HG02981 (cell line): Measurements from ENCODE around the gene SUSD1.
"Not testable (repeated sequence)": the region's sequence is repeated elsewhere in the genome, so short reads cannot be mapped to it uniquely, and the experiment has no call there.

Source experiments
- ATAC-seq: cut with Tn5 transposase; IDR thresholded peaks from one replicate; pipeline ENCODE4 v1.9.1; 2021; ENCODE audit warnings: mild to moderate bottlenecking, moderate library complexity; ENCODE audit not compliant: unreplicated experiment

SUSD1 gene

GRCh38 chr9:112104401-112104800 is 70.7 kb downstream of the SUSD1 start:
- ATAC-seq, result no peak

GRCh38 chr9:112103405-112103804 is 71.7 kb downstream of the SUSD1 start:
- ATAC-seq, result no peak

GRCh38 chr9:112097712-112098688 is 77.1 kb downstream of the SUSD1 start:
- ATAC-seq, result no peak

GRCh38 chr9:112094948-112095681 is 80.0 kb downstream of the SUSD1 start:
- ATAC-seq, result no peak

- no peak for ATAC-seq
Measured at GRCh38 chr9:112094241-112094640, 80.9 kb downstream of the SUSD1 start.

GRCh38 chr9:112093870-112094216 is 81.3 kb downstream of the SUSD1 start:
- no peak for ATAC-seq

- ATAC-seq, result no peak
Measured at GRCh38 chr9:112093147-112093869, 81.8 kb downstream of the SUSD1 start.

GRCh38 chr9:112091810-112092209 is 83.3 kb downstream of the SUSD1 start:
- ATAC-seq, result no peak

- ATAC-seq, result no peak
Measured at GRCh38 chr9:112087506-112087905, 87.6 kb downstream of the SUSD1 start.

- no peak for ATAC-seq
Measured at GRCh38 chr9:112086627-112087026, 88.5 kb downstream of the SUSD1 start.

- no peak for ATAC-seq
Measured at GRCh38 chr9:112084907-112085306, 90.2 kb downstream of the SUSD1 start.

GRCh38 chr9:112084334-112084733 is 90.8 kb downstream of the SUSD1 start:
- no peak for ATAC-seq

GRCh38 chr9:112081918-112082729 is 93.0 kb downstream of the SUSD1 start:
- no peak for ATAC-seq

GRCh38 chr9:112080831-112081542 is 94.1 kb downstream of the SUSD1 start:
- no peak for ATAC-seq

GRCh38 chr9:112078432-112078831 is 96.7 kb downstream of the SUSD1 start:
- peak; percentile 73 for ATAC-seq

- ATAC-seq, result no peak
Measured at GRCh38 chr9:112076814-112077213, 98.3 kb downstream of the SUSD1 start.

- ATAC-seq, result no peak
Measured at GRCh38 chr9:112075009-112075378, 100.1 kb downstream of the SUSD1 start.

GRCh38 chr9:112074250-112075008 is 100.7 kb downstream of the SUSD1 start:
- no peak for ATAC-seq

- ATAC-seq, result not testable (repeated sequence)
Measured at GRCh38 chr9:112073639-112074173, 101.4 kb downstream of the SUSD1 start.
